H1 (cell line): ENCODE data around the gene SMC3.

ENCODE experiments used
- BACH1 ChIP-seq: IDR thresholded peaks from 2 replicates; pipeline ENCODE4 v1.6.1; 2012; ENCODE audit warnings: low read length, improper control_type of control experiment
- CHD2 ChIP-seq: IDR thresholded peaks from 2 replicates; pipeline ENCODE4 v1.6.1; 2012; ENCODE audit warnings: low read length, improper control_type of control experiment
- JUN ChIP-seq: IDR thresholded peaks from 2 replicates; pipeline ENCODE4 v1.6.1; 2011; ENCODE audit warnings: low read depth, mild to moderate bottlenecking, improper control_type of control experiment, low read length
- POLR2AphosphoS5 ChIP-seq: IDR thresholded peaks from 2 replicates; pipeline ENCODE4 v1.6.1; 2011; ENCODE audit warnings: low read depth, low read length
- POU5F1 ChIP-seq: IDR thresholded peaks from 2 replicates; pipeline ENCODE4 v1.6.1; 2011; ENCODE audit warnings: low read depth, mild to moderate bottlenecking, low read length, moderate library complexity
- RBBP5 ChIP-seq: IDR thresholded peaks from 2 replicates; pipeline ENCODE4 v1.7.1; 2012; ENCODE audit warnings: low read depth, mild to moderate bottlenecking, inconsistent platforms, low read length, moderate library complexity, borderline replicate concordance
- SRF ChIP-seq: IDR thresholded peaks from 2 replicates; pipeline ENCODE4 v1.6.1; 2011; ENCODE audit warnings: mild to moderate bottlenecking, low read depth, low read length, moderate library complexity
- TEAD4 ChIP-seq: IDR thresholded peaks from 2 replicates; pipeline ENCODE4 v1.6.1; 2012; ENCODE audit warnings: low read depth, low read length, inconsistent platforms, mixed read lengths
- TF ChIP-seq, protein P1 (sequence below), 3 experiments: IDR thresholded peaks; 1 replicate in 2 of 3; 2 replicates in 1 of 3; pipeline versions ENCODE4 v1.5.1 to v1.6.1; 2011; ENCODE audit warnings: low read length in 3 of 3, mild to moderate bottlenecking in 3 of 3, inconsistent platforms in 2 of 3, low read depth in 1 of 3, moderate library complexity in 1 of 3; ENCODE audit not compliant: insufficient read depth in 1 of 3; ENCODE audit errors: control extremely low read depth in 1 of 3
- TF ChIP-seq, protein P2 (sequence below): IDR thresholded peaks from 2 replicates; pipeline ENCODE4 v1.6.1; 2012; ENCODE audit warnings: low read length, inconsistent platforms

- no peak for TF ChIP-seq RBBP5
- TF ChIP-seq, protein P1, sequence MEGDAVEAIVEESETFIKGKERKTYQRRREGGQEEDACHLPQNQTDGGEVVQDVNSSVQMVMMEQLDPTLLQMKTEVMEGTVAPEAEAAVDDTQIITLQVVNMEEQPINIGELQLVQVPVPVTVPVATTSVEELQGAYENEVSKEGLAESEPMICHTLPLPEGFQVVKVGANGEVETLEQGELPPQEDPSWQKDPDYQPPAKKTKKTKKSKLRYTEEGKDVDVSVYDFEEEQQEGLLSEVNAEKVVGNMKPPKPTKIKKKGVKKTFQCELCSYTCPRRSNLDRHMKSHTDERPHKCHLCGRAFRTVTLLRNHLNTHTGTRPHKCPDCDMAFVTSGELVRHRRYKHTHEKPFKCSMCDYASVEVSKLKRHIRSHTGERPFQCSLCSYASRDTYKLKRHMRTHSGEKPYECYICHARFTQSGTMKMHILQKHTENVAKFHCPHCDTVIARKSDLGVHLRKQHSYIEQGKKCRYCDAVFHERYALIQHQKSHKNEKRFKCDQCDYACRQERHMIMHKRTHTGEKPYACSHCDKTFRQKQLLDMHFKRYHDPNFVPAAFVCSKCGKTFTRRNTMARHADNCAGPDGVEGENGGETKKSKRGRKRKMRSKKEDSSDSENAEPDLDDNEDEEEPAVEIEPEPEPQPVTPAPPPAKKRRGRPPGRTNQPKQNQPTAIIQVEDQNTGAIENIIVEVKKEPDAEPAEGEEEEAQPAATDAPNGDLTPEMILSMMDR (IDR thresholded peaks at IDR 0.05; ENCODE audit: control extremely low read depth in 1 of 3, insufficient read depth in 1 of 3, low read depth in 1 of 3, low read length in 3 of 3), result no peak
- no peak for TF ChIP-seq POLR2AphosphoS5
- no peak for TF ChIP-seq CHD2
- TF ChIP-seq BACH1, result no peak
- TF ChIP-seq JUN, result no peak
- TF ChIP-seq TEAD4, result no peak
- TF ChIP-seq SRF, result no peak
- TF ChIP-seq POU5F1, result no peak
- TF ChIP-seq, protein P2, sequence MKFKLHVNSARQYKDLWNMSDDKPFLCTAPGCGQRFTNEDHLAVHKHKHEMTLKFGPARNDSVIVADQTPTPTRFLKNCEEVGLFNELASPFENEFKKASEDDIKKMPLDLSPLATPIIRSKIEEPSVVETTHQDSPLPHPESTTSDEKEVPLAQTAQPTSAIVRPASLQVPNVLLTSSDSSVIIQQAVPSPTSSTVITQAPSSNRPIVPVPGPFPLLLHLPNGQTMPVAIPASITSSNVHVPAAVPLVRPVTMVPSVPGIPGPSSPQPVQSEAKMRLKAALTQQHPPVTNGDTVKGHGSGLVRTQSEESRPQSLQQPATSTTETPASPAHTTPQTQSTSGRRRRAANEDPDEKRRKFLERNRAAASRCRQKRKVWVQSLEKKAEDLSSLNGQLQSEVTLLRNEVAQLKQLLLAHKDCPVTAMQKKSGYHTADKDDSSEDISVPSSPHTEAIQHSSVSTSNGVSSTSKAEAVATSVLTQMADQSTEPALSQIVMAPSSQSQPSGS, result no peak
These were observed 19.5 kb upstream of the SMC3 start for GRCh38 chr10:110548002-110548401.
